H9 (cell line): ENCODE measurements around the gene HSPB3. TPM values are rescaled to one million over a fixed set of nuclear protein-coding genes. Genes with fewer than 3 reads are reported as not detected.
"Not testable (repeated sequence)": the region's sequence is repeated elsewhere in the genome, so short reads cannot be mapped to it uniquely, and the experiment has no call there.

Source experiments
- DNase-seq: peaks from one replicate; pipeline ENCODE4 v3.0.0-alpha.2; 2017
- H2AFZ ChIP-seq: one replicate; pipeline ENCODE4 v1.6.1; 2013; ENCODE audit warnings: mild to moderate bottlenecking, low read length, control low read depth, moderate library complexity
- H2AK5ac ChIP-seq: 2 replicates; pipeline ENCODE4 v1.6.1; 2013; ENCODE audit warnings: low read length, control low read depth, mixed read lengths; ENCODE audit not compliant: insufficient read length
- H2BK120ac ChIP-seq: one replicate; pipeline ENCODE4 v1.6.1; 2013; ENCODE audit warnings: low read depth, mild to moderate bottlenecking, low read length, control low read depth, inconsistent platforms; ENCODE audit not compliant: poor library complexity, severe bottlenecking
- H2BK12ac ChIP-seq: 2 replicates; pipeline ENCODE4 v1.6.1; 2013; ENCODE audit warnings: low read length, control low read depth, mixed read lengths, low read depth; ENCODE audit not compliant: insufficient read length
- H2BK15ac ChIP-seq: 2 replicates; pipeline ENCODE4 v1.6.1; 2013; ENCODE audit warnings: low read depth, low read length, control low read depth
- H2BK20ac ChIP-seq: one replicate; pipeline ENCODE4 v1.6.1; 2013; ENCODE audit warnings: low read depth, mild to moderate bottlenecking, low read length, control low read depth, inconsistent platforms; ENCODE audit not compliant: poor library complexity, severe bottlenecking
- H2BK5ac ChIP-seq: 2 replicates; pipeline ENCODE4 v1.6.1; 2013; ENCODE audit warnings: low read length, control low read depth, mixed read lengths; ENCODE audit not compliant: insufficient read length
- H3K14ac ChIP-seq: 2 replicates; pipeline ENCODE4 v1.6.1; 2013; ENCODE audit warnings: low read length, control low read depth; ENCODE audit not compliant: insufficient read depth
- H3K18ac ChIP-seq: 2 replicates; pipeline ENCODE4 v1.6.1; 2013; ENCODE audit warnings: low read depth, mild to moderate bottlenecking, mixed read lengths, low read length, control low read depth; ENCODE audit not compliant: insufficient read length
- H3K23ac ChIP-seq: 2 replicates; pipeline ENCODE4 v1.6.1; 2013; ENCODE audit warnings: low read length, control low read depth, mixed read lengths, low read depth; ENCODE audit not compliant: insufficient read length
- H3K23me2 ChIP-seq: 2 replicates; pipeline ENCODE4 v1.6.1; 2013; ENCODE audit warnings: low read depth, mild to moderate bottlenecking, mixed read lengths, low read length, control low read depth; ENCODE audit not compliant: insufficient read length, poor library complexity, severe bottlenecking
- H3K27ac ChIP-seq: 2 replicates; pipeline ENCODE4 v1.5.1; 2013; ENCODE audit warnings: low read length, control low read depth, mixed read lengths, low read depth; ENCODE audit not compliant: insufficient read length
- H3K27me3 ChIP-seq: 2 replicates; pipeline ENCODE4 v1.6.1; 2013; ENCODE audit warnings: low read length, control low read depth, inconsistent platforms; ENCODE audit not compliant: insufficient read depth
- H3K4ac ChIP-seq: 2 replicates; pipeline ENCODE4 v1.6.1; 2013; ENCODE audit warnings: low read depth, mild to moderate bottlenecking, control low read depth, inconsistent platforms, low read length, moderate library complexity
- H3K4me1 ChIP-seq: 2 replicates; pipeline ENCODE4 v1.6.1; 2013; ENCODE audit warnings: low read length, control low read depth, inconsistent platforms; ENCODE audit not compliant: insufficient read depth
- H3K4me2 ChIP-seq: 2 replicates; pipeline ENCODE4 v1.6.1; 2013; ENCODE audit warnings: low read length, control low read depth, mixed read lengths; ENCODE audit not compliant: insufficient read length, insufficient read depth
- H3K56ac ChIP-seq: 2 replicates; pipeline ENCODE4 v1.6.1; 2013; ENCODE audit warnings: low read depth, mild to moderate bottlenecking, mixed read lengths, low read length, control low read depth; ENCODE audit not compliant: insufficient read length
- H3K79me1 ChIP-seq: 2 replicates; pipeline ENCODE4 v1.6.1; 2013; ENCODE audit warnings: low read depth, mild to moderate bottlenecking, moderate library complexity, low read length, control low read depth, inconsistent platforms; ENCODE audit not compliant: insufficient read depth, poor library complexity, severe bottlenecking
- H3K79me2 ChIP-seq: 2 replicates; pipeline ENCODE4 v1.6.1; 2013; ENCODE audit warnings: low read length, control low read depth, inconsistent platforms; ENCODE audit not compliant: insufficient read depth
- H3K9ac ChIP-seq: 2 replicates; pipeline ENCODE4 v1.6.1; 2013; ENCODE audit warnings: low read length, control low read depth, mixed read lengths; ENCODE audit not compliant: insufficient read length; ENCODE audit errors: extremely low read depth
- H3K9me3 ChIP-seq: one replicate; pipeline ENCODE4 v1.6.1; 2013; ENCODE audit warnings: low read depth, low read length, inconsistent platforms; ENCODE audit not compliant: control insufficient read depth
- H3T11ph ChIP-seq: one replicate; pipeline ENCODE4 v1.6.1; 2013; ENCODE audit warnings: mild to moderate bottlenecking, low read length, control low read depth, inconsistent platforms
- H4K20me1 ChIP-seq: one replicate; pipeline ENCODE4 v1.6.1; 2013; ENCODE audit not compliant: control insufficient read depth, insufficient read length, insufficient read depth
- H4K5ac ChIP-seq: 2 replicates; pipeline ENCODE4 v1.6.1; 2013; ENCODE audit warnings: low read depth, mild to moderate bottlenecking, mixed read lengths, low read length, control low read depth; ENCODE audit not compliant: insufficient read length
- H4K8ac ChIP-seq: replicated peaks from 2 replicates; pipeline ENCODE4 v1.6.1; 2013; ENCODE audit warnings: low read length, control low read depth, mixed read lengths, low read depth; ENCODE audit not compliant: insufficient read length
- H4K91ac ChIP-seq: 2 replicates; pipeline ENCODE4 v1.6.1; 2013; ENCODE audit warnings: low read depth, mild to moderate bottlenecking, moderate library complexity, mixed read lengths, low read length, control low read depth; ENCODE audit not compliant: insufficient read length
- H3K27ac Mint-ChIP-seq, 3 experiments: 2 replicates in 2 of 3; 3 replicates in 1 of 3; pipeline ENCODE4 v1.8.0; 2020 to 2021; ENCODE audit warnings: mixed read lengths in 3 of 3, mild to moderate bottlenecking in 1 of 3, moderate library complexity in 1 of 3
- H3K27me3 Mint-ChIP-seq: 2 replicates; pipeline ENCODE4 v1.8.0; 2021; ENCODE audit warnings: low read depth, mild to moderate bottlenecking, moderate library complexity, mixed read lengths
- H3K36me3 Mint-ChIP-seq, 3 experiments: 2 replicates in 2 of 3; 3 replicates in 1 of 3; pipeline ENCODE4 v1.8.0; 2020 to 2021; ENCODE audit warnings: low read depth in 3 of 3, mixed read lengths in 3 of 3; ENCODE audit not compliant: insufficient read depth in 1 of 3
- H3K4me1 Mint-ChIP-seq, 2 experiments: 2 replicates each; pipeline ENCODE4 v1.8.0; 2020; ENCODE audit warnings: mixed read lengths in 2 of 2
- H3K4me3 Mint-ChIP-seq, 2 experiments: 2 replicates in 1 of 2; 3 replicates in 1 of 2; pipeline ENCODE4 v1.8.0; 2020 to 2021; ENCODE audit warnings: mild to moderate bottlenecking in 2 of 2, mixed read lengths in 2 of 2, moderate library complexity in 1 of 2
- H3K9me3 Mint-ChIP-seq, 2 experiments: 2 replicates in 1 of 2; 3 replicates in 1 of 2; pipeline ENCODE4 v1.8.0; 2020; ENCODE audit warnings: mild to moderate bottlenecking in 2 of 2, mixed read lengths in 2 of 2, moderate library complexity in 1 of 2
- WGBS: extraction: QIAGEN DNeasy Blood & Tissue Kit; methylation state at CpG from one replicate; pipeline ENCODE4 v1.1.7; 2013; ENCODE audit warnings: missing lambda C conversion rate, low lambda C conversion rate, mixed read lengths; ENCODE audit not compliant: insufficient read length; ENCODE audit errors: extremely low coverage; 5-methylcytosine and 5-hydroxymethylcytosine counted together
- total RNA-seq: library from RNA; stranded (reverse); gene quantifications from 2 replicates; pipeline ENCODE4 v1.2.1, GENCODE V29; 2021

Gene HSPB3
- total RNA-seq, 1 experiment from 2014 or later: not detected

GRCh38 chr5:54489648-54489979 is 34.1 kb downstream of the HSPB3 start:
- not testable (repeated sequence) for H2BK12ac ChIP-seq, H3K4ac ChIP-seq, H4K20me1 ChIP-seq, H2BK5ac ChIP-seq, H3K36me3 Mint-ChIP-seq, H3K27me3 ChIP-seq, H3T11ph ChIP-seq, H3K18ac ChIP-seq, H3K9me3 Mint-ChIP-seq, H2BK20ac ChIP-seq, H3K23ac ChIP-seq, H3K9me3 ChIP-seq, H3K27me3 Mint-ChIP-seq, H3K79me1 ChIP-seq, H2AFZ ChIP-seq, H2AK5ac ChIP-seq, H3K4me1 ChIP-seq, H3K27ac ChIP-seq, H3K23me2 ChIP-seq, H3K4me1 Mint-ChIP-seq, H3K9ac ChIP-seq, H4K8ac ChIP-seq, H2BK15ac ChIP-seq, H3K4me3 Mint-ChIP-seq, DNase-seq, H2BK120ac ChIP-seq, H3K79me2 ChIP-seq, H3K56ac ChIP-seq, H4K91ac ChIP-seq, H3K27ac Mint-ChIP-seq, H3K4me2 ChIP-seq, H4K5ac ChIP-seq, H3K14ac ChIP-seq
- no CpG with 5 or more reads among the region's 2 CpGs for WGBS
